Non-pigmented ciliary epithelial cell (primary cell): Measurements from ENCODE around the gene ANKRD45.
"Not testable (repeated sequence)": the region's sequence is repeated elsewhere in the genome, so short reads cannot be mapped to it uniquely, and the experiment has no call there.

Experiments used
- DNase-seq: peaks from one replicate; pipeline ENCODE4 v3.0.0-alpha.2; 2010; ENCODE audit warnings: low read depth

ANKRD45 gene

GRCh38 chr1:173669491-173669941 is at the start of gene ANKRD45:
Gene ANKRD45, minus strand, starts transcription at chr1:173669851. Its CDS starts 10,433 bp downstream, at chr1:173659418.
- no peak for DNase-seq

- DNase-seq = no peak
These were observed 47.6 kb upstream of the ANKRD45 start for GRCh38 chr1:173717238-173717637.

GRCh38 chr1:173715538-173715844 is 45.8 kb upstream of the ANKRD45 start:
- no peak for DNase-seq

GRCh38 chr1:173714759-173715537 is 45.3 kb upstream of the ANKRD45 start, which contains the start of gene KLHL20:
Gene KLHL20, plus strand, starts transcription at chr1:173714981. Its CDS starts 1,063 bp downstream, at chr1:173716044.
- peak; percentile 64 for DNase-seq

- no peak for DNase-seq
These were observed 44.7 kb upstream of the ANKRD45 start for GRCh38 chr1:173714441-173714758.

- DNase-seq = no peak
These were observed 39.1 kb upstream of the ANKRD45 start for GRCh38 chr1:173708787-173709186.

- no peak for DNase-seq
These were observed 35.5 kb upstream of the ANKRD45 start for GRCh38 chr1:173705117-173705516.

- no peak for DNase-seq
These were observed 33.1 kb upstream of the ANKRD45 start for GRCh38 chr1:173702736-173703135.

GRCh38 chr1:173701299-173701698 is 31.6 kb upstream of the ANKRD45 start:
- DNase-seq = not testable (repeated sequence)

GRCh38 chr1:173693238-173693637 is 23.6 kb upstream of the ANKRD45 start:
- no peak for DNase-seq

- no peak for DNase-seq
These were observed 18.6 kb upstream of the ANKRD45 start for GRCh38 chr1:173688300-173688699.

GRCh38 chr1:173685121-173685520 is 15.5 kb upstream of the ANKRD45 start:
- not testable (repeated sequence) for DNase-seq

GRCh38 chr1:173683838-173684237 is 14.2 kb upstream of the ANKRD45 start:
- not testable (repeated sequence) for DNase-seq

- DNase-seq = no peak
These were observed 12.5 kb upstream of the ANKRD45 start for GRCh38 chr1:173682184-173682583.

GRCh38 chr1:173680152-173680551 is 10.5 kb upstream of the ANKRD45 start:
- not testable (repeated sequence) for DNase-seq

- DNase-seq = not testable (repeated sequence)
These were observed 4.8 kb upstream of the ANKRD45 start for GRCh38 chr1:173674496-173674895.

- DNase-seq = no peak
These were observed 3.0 kb downstream of the ANKRD45 start for GRCh38 chr1:173666646-173667045.

GRCh38 chr1:173663159-173663558 is 6.5 kb downstream of the ANKRD45 start:
- DNase-seq = no peak

GRCh38 chr1:173661763-173662162 is 7.9 kb downstream of the ANKRD45 start:
- no peak for DNase-seq

GRCh38 chr1:173661271-173661670 is 8.4 kb downstream of the ANKRD45 start:
- DNase-seq = no peak

GRCh38 chr1:173660306-173660705 is 9.3 kb downstream of the ANKRD45 start:
- no peak for DNase-seq

GRCh38 chr1:173648880-173649605 is 20.6 kb downstream of the ANKRD45 start:
- no peak for DNase-seq

GRCh38 chr1:173646656-173647055 is 23.0 kb downstream of the ANKRD45 start:
- no peak for DNase-seq
